HG03469 (cell line): ENCODE results near the gene IDI1.

Experiments used
- ATAC-seq: cut with Tn5 transposase; IDR thresholded peaks from one replicate; pipeline ENCODE4 v1.9.1; 2021; ENCODE audit warnings: mild to moderate bottlenecking, moderate library complexity, moderate number of reproducible peaks; ENCODE audit not compliant: unreplicated experiment

IDI1 gene

GRCh38 chr10:996031-996430 is 52.9 kb downstream of the IDI1 start:
- ATAC-seq: no peak

- ATAC-seq: no peak
Observed at GRCh38 chr10:995559-995926, 53.4 kb downstream of the IDI1 start.

GRCh38 chr10:994836-995558 is 53.9 kb downstream of the IDI1 start:
- no peak for ATAC-seq

GRCh38 chr10:992871-993270 is 56.0 kb downstream of the IDI1 start:
- no peak for ATAC-seq

- no peak for ATAC-seq
Observed at GRCh38 chr10:992467-992866, 56.5 kb downstream of the IDI1 start.

- no peak for ATAC-seq
Observed at GRCh38 chr10:990808-991207, 58.1 kb downstream of the IDI1 start.
